Right forelimb (tissue), 1 donor: ENCODE results near the gene ANK3.
"Not testable (repeated sequence)": the region's sequence is repeated elsewhere in the genome, so short reads cannot be mapped to it uniquely, and the experiment has no call there.

Source experiments
- DNase-seq: peaks from one replicate; pipeline ENCODE4 v3.0.0-alpha.2; 2018

The ANK3 gene

DNA sequence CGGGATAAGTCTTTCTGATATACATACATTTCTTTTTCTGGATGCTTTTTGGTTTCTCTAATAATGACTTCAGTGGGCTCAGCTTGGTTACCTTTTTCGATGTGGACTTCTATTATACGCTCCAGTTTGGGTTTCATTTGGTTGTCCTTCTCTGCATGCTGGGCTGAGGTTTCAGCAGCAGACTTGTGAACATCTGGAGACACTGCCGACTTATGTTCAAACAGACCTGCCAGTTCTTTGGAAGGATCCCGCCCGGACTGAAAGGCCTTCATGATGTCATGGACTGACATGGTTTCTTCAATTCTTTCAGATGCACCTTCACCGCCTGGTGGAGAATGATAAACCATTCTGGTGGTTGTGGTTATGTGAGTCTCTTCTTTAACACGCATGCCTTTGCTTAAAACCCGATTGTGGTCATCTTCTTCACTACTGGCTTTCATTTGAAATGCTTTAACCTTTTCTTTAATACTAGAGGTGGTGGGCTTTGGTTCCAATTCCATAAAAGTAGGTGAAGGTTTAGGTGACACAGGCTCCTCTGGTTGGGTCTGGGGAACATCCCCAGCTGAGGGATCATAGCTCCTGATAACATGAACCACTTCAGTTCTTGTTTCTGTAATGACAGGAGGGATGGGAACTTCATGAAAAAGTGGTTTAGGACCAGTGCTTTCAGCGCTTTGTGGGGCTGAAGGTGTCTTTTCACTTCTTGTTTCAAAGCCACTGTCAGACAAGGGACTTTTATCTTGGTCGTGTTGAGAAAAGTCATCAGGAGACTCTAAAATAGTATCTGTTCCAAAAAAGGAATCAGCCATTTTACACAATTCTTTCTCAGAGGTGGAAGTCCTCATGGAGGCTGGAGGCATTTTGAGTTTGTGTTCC, 315.7 kb downstream of the ANK3 start:
- DNase-seq: no peak

DNA sequence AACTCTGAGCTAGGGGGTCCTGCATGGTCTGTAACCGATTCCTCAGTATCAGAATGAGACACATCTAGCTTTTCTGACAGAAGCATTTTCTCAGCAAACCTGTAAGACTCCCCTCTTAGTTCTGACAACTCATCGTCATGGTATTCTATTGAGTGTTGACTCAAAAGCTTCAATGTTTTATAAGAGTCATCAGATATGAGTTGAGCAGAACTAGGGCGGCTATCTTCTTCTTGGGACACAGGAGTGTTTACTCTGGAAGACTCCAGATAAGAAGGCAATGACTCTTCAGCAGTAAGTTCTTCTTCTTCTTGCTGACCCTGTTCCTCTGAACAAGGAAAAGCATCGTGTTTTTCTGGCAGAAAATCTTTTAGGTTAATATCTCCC, 316.3 kb downstream of the ANK3 start:
- DNase-seq: no peak

DNA sequence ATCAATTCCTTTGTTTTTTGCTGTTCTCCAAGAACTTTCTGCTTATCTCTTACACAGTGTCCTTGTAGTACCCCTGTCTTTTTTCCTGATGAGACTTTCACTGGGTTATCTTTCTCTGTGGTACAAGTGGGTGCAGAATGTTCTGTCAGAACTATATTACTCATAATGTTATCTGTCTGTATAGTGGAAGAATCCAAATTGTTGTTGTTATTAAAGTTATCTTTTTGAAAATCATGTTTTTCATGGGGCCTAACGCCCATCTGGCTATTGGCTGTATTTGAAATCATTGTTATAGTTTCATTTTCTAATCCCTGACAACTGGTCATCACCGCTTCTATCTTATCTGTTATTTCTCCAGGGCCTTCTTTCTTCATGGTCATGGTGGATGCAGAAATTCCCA, 320.4 kb downstream of the ANK3 start:
- DNase-seq: no peak

DNA sequence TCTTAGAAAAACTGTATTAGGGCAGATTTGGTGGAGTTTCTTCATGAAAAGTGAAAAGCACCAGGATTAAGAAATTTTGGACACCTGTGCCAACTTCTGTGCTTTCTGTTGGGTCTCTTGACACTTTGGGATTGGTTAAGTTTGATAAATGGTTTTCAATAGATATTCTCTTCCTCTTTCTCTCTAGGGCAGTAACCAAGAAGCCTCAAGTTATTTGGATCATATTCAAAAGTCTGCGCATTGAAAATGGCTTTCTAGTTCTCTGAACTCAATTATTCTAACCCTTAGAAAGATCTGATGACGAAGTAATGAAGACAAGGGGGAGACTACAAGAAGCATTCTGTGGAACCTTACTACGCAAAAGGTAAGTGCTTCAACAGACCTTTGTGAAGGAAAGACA, 339.3 kb downstream of the ANK3 start:
- no peak for DNase-seq

DNA sequence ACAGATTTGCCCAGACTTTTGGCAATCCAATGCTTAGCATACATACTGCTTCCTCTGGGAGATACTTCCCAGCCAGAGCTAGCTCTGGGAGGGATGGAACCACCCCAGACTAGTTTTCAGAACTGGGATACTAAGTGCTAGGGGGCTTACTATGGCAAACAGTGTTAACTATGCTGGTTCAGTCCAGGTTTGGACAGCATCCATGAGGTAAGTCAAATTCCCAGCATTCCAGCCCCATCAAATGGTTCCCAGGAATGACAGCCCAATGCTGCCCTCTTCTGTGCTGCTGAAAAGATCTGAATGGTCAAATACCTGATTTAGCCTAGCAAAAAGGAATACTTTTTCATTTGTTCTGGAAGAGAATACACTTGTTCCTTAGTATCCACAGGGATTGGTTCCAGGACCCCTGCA, 341.6 kb downstream of the ANK3 start:
- no peak for DNase-seq

DNA sequence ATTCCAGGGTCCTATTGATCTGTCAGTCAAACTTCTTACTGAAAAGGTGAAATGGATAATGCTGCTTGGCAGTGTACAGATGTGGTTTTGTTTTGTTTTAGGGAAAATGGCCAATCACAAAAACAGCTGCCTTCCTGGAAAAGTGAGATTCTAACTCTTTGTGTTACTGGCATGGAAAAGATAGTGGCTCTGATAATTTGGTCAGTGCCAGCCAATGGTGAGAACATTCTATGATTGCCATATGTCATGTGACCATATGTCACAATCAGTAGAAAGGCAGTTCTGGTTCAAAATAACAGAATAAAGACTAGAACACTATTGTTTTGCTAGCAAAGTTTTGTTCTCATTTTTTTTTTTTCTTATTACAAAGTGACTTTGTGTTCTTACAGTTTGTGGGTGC, 344.1 kb downstream of the ANK3 start:
- DNase-seq: no peak

DNA sequence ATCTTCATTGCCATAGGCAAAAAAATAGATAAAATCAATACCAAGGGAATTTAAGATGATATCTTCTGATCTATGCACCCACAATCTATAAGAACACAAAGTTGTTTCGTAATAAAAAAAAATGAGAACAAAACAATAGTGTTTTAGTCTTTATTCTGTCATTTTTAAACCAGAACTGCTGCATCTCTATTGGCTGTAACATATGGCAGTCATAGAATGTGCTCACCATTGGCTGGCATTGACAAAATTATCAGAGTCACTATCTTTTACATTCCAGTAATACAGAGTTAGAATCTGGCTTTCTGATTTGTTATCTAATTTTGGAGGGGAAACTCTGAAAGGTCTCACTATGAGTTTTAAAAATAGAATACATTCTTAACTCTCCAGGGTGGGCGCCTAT, 344.7 kb downstream of the ANK3 start:
- no peak for DNase-seq

DNA sequence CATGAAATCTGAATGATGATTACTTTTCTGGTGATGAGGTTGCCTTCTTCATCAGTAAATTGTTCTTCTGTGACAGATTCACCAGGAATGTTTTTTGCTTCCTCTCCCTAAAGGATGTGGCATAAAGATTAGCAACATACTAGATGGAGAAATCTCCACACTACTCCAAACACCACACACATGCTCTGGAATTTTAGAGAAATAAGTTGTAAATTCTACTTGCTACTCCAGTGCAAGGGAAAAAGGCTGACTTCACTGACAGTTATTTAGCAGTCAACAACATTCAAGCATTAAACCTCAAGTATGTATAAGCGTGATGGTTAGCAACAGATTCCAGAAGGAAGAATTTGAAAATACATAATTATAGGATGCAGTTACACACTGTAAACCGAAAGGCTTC, 345.4 kb downstream of the ANK3 start:
- DNase-seq: no peak

DNA sequence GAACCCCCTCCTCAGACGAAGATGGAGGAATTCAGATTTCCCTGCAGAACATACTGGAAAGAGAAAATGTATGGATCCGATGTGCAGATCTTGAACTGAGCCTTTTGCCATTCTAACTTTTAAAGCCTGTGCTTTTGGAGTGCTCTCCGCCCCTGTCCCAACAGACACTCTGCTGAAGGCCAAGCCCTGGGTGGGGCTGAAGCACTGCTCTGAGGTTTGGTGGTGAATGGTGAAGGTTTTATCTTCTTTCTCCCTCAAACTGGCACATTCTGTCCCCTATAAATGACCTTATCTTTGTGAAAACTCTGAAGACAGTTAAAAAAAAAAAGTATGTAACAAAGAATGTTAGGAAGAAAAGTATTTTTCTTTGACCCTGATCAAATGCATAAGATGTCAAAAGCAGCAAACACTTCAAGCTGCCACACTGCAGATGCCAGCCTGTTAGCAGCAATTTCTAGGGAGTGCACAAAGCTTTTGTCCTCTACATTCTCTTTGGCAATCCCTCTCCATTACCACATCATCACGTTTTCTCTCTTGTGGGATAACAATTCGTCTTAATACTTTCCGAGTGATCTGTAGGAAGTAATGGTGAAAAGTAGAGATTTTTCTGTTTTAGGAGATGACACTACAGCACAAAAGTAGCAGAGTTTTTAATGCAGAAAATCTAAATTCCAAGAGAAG, 346.0 kb downstream of the ANK3 start:
- no peak for DNase-seq

DNA sequence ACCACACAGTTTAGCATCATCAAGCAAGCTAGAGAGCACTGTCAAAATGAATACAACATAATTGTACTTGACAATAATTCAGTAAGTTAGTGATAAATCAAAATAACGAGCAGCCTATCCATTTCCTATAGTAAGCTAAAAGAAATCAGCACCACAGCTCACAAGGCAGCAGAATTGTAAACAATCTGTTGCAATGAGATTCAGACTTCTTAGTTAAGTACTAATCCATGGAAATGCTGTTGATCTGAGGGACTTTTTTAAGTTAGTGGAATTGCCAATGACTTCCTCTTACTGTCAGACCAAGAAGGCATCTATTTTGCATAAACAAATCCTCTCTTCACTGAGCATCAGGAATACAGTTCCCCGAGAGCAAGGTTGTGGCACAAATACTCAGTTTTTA, 346.8 kb downstream of the ANK3 start:
- DNase-seq: no peak

DNA sequence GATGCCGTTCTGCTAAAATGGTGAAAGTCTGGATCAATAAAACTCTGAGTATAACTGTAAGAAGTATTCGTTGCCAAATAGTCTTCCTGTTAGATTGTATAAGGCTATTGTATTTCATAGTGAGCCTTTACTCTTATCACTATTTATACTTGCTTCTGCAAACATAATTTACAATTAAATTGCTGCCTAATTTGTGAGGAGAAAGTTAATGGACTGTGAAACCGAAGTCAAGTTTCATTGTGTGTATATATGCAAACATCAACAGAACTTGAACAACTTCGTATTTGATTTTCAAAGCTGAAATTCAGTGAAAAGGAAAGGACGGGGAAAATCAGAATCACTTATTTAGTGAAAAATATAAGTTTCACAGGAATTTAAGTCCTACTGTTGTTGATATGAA, 347.4 kb downstream of the ANK3 start:
- DNase-seq: no peak

DNA sequence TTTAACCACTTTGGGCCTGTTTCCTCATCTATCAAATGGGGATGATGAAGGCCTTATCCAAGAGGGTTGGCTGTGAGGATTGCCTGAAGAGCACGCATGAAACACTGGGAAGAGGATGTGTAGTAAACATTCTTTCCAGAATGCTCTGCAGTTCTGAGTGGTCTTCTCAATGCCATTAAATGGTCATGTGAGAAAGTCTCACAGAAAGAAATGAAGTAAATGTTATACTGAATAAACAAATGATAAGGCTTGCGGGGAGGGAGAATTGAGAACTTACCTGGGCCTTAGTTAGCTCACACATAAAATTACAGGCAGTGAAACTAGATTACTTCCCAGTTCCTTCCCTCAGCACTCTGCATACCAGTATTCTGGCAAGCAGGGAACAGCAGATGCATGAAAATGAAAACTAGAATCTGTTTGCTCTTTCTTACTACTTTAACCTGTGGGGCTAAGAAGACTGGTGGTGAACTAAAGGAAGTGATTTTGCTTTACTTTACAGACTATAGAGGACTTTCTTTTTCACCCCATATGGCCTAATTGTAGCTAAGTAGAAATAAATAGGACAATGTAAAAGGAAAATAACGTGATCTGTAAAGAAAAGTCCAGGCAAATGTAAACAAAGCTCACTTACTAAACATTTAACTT, 348.1 kb downstream of the ANK3 start:
- no peak for DNase-seq

DNA sequence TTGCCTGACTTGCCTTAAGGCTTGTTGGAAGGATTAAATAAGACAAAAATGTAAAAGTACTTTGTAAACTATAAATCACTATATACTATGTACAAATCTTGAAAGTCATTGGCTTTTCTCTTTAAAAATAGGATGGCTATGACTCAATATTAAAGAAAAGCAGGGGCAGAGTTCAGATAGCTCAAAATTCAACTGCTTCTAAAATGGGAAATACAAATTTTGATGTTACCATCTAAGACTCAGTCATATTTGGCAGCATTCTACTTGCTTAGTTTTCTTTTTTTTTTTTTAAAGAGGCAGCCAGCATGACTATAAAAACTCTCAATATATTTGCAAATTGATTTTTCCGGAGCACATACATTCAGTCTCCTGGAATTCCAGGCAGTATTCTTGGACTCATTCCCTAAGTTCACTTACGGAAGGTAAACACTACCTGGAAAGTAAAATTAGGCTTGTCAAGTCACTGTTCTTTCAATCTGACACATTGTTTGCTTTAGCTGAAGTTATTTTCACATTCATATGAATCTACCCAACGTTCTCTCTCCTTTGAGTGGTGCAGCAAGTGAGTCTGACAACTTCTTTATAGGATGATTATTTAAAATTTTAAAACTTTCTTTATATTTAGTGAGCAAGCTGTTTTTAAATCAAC, 349.5 kb downstream of the ANK3 start:
- no peak for DNase-seq

DNA sequence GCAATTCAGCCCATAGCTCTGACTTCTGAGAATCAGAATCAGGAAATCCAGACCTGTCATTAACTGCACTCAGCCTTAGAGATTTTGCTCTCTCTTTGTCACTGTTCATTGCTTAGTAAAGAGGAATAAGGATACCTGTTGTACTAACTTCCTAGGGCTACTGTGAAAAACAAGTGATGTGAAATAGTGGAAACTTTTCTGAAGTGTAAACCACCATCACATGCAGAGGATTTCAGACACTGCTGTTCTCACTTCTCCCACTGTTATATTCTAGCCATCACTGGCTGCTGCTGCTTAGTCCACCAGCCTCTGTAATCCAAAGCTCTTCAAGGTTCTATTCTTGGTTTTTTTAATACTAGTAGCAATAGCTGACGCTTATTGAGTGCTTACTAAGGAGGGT, 353.7 kb downstream of the ANK3 start:
- DNase-seq: no peak

DNA sequence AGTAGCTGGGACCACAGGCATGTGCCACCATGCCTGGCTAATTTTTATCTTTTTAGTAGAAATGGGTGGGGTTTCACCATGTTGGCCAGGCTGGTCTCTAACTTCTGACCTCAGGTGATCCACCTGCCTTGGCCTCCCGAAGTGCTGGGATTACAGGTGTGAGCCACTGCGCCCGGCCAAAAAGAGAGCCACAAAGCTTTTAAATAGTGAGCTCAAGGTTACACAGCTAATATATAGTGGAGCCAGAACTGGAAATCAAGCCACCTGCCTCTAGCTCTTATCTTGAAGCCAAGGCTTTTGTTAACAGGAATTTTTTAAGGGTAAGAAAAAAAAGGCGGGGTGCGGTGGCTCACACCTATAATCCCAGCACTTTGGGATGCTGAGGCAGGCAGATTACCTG, 354.3 kb downstream of the ANK3 start:
- not testable (repeated sequence) for DNase-seq

DNA sequence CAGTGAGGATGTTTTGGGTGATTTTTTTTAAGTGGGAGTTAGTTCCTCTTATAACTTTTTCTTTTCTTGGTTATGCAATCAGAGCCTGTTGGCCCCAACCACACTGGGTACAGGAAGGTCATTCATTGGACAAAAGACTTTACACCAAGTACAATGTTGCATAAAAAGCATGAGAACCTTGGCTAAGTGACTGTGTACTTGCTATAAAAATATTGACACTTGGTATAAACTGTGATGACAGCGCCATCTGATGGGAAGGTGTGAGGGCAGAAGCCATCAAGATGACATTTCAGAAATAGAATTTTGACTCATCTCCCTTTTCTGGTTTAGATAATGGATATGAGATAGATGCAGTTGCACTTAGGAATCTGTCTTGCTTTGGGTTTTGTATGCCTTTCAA, 357.0 kb downstream of the ANK3 start:
- peak; percentile 51 for DNase-seq

DNA sequence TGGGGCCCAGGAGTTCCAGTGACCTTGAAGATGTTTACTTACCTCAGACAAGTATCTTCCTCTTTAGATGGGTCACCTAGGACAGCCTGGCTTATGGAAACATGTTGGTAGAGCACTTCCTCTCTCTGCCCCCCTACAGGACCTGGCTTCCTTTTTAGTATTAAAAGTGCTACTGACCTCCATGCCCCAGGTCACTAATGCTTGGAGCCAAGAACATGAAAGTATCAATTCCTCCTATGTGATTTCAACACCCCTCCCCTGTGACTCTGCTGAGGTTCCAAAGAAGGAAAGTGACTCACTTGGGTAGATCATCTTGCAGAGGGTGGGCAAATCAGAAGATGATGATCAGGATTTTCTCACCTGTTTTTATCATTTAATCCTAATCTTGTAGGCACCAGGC, 358.0 kb downstream of the ANK3 start:
- no peak for DNase-seq

DNA sequence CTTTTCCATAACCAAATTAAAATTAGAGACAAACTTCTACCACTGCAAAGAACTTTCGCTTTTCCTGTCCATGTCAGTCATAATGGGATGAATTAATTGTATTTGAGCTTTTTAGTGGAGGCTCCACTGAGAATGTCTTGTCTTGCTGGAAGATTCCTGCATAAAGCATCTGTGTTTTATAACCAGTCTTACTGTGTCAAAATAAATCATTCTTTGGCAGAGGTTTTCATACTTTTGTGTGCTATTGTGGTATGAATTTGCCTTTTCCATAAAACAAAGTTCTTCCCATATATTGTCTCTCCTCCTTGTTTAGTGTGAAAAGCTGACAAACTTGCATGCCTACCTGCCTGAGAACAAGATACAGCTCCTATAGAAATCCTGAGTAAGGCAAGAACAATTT, 358.5 kb downstream of the ANK3 start:
- DNase-seq: no peak

DNA sequence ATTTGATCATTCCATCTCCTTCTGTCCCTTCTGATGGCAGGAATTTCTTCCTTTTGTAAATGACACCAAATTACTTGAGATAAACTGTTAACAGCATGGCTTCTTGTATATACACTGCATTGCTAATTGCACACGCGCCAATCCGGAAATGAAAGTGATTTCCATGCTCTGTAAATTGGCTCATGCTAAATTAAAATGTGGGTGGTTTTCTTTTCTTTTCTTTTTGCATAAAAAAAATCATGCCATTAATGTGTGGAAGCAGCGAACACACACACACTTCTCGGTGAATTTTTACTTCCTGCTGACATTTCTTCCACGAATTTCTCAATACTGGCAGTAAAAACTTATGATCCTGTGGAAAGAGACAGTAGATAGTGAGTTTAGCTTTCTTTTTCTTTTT, 360.2 kb downstream of the ANK3 start:
- no peak for DNase-seq

DNA sequence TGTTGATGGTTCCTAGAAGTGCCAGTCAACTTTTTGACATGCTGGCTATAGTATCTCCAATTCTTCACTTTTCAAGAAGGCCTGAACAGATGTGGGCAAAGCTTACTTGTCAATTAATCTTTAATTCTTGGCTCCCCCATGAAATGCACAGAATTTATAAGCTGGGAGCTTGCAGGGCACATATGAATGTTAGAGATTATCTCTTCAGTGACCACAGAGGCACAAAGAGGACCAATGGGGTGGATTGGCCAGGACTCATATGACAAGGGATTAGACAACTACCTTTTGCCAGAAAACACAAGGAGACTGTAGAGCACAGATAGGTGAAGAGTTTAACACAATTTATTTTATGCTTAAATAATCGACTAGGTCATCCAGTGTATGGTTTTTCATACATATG, 361.6 kb downstream of the ANK3 start:
- no peak for DNase-seq

DNA sequence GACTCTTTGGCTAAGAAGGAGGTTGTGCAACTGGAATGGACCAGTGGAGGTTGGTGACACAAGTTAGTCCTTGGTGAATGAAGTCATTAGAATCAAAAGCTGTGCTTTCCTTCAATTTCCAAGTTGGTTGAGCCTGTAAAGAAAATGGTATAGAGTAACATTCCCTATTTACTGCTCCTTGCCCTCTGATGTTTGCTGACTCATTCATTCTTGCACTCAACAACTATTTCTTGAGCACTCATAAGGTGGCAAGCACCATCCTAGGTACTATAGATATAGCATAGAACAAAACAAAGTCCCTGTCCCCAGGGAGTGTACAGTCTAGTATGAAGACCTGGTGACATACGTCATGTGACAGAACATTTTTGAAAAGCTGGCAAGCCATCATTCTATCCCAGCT, 364.4 kb downstream of the ANK3 start:
- DNase-seq: no peak

DNA sequence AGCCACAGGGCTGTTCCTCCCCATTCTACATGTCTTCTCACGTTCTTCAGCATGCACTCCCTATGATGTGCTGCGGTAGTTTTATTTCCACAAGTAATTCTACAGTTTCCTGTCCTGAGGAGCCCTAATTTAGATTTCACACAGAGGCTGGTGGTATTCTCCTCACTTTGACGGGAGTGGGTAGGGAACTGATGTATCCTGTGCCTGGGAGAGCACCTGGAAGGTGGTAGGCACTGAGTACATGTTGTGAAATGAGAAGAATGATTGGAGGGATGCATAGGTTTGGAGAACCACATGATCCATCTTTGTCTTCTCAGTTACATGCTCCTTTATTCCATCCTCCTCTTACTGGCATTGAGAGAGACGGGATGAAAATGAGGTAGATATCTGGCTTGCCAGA, 365.2 kb downstream of the ANK3 start:
- no peak for DNase-seq

DNA sequence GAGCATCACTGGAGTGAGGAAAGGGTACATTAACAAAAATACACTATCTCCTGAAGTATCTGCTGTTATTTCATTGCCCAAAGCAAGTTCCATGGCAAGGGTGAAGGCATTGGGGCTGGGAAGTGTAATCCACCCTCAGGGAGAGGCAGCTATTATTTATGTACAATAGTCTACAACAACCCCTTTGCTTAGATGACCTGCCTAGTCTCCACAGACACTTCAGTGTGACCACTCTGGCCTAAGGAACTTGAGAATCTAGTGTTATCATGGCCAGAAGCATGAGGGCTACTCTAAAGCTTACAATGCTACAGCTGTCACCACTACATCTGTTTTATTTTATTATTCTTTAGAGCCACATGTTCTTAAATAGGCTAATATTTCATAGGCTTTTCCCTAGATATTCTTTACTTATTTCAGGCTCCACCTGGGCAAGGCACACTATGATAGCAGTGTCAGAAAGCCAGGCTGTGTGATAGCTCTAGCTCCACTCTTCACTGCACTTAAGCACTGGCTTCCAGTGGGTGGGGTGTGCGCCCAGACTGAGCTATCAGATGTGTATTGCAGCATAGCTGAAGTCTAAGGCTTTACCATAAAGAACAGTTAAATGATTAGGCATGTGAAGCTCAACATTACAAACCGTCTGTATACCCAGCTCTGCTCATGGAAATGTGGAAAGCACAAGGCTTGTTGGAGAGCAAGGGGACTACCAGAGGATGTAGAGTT, 366.4 kb downstream of the ANK3 start:
- DNase-seq: no peak
